ENCODE measurements around the gene CCDC177. TPM values are rescaled to one million over a fixed set of nuclear protein-coding genes. Genes with fewer than 3 reads are reported as not detected.

Gene CCDC177
- total RNA-seq, result not detected in 2 replicates

- no peak for DNase-seq (ENCODE audit: low read depth, low spot score)
Measured at GRCh38 chr14:69574263-69574953, at the start of gene CCDC177. Gene CCDC177 (minus strand): TSS chr14:69574871. CDS start chr14:69573622, 1,249 bp downstream.

- no peak for DNase-seq (ENCODE audit: low read depth, low spot score)
Measured at GRCh38 chr14:69624136-69624535, 49.5 kb upstream of the CCDC177 start.

- no peak for DNase-seq (ENCODE audit: low read depth, low spot score)
Measured at GRCh38 chr14:69620981-69621380, 46.3 kb upstream of the CCDC177 start.

GRCh38 chr14:69620211-69620611 lies 45.5 kb upstream of the CCDC177 start:
- no peak for DNase-seq (ENCODE audit: low read depth, low spot score)

- no peak for DNase-seq (ENCODE audit: low read depth, low spot score)
Measured at GRCh38 chr14:69619012-69619411, 44.3 kb upstream of the CCDC177 start.

- no peak for DNase-seq (ENCODE audit: low read depth, low spot score)
Measured at GRCh38 chr14:69617796-69618195, 43.1 kb upstream of the CCDC177 start.

- DNase-seq (ENCODE audit: low read depth, low spot score), result no peak
Measured at GRCh38 chr14:69616408-69616773, 41.7 kb upstream of the CCDC177 start.

GRCh38 chr14:69615496-69616407 lies 41.1 kb upstream of the CCDC177 start:
- no peak for DNase-seq (ENCODE audit: low read depth, low spot score)

GRCh38 chr14:69615121-69615495 lies 40.4 kb upstream of the CCDC177 start:
- no peak for DNase-seq (ENCODE audit: low read depth, low spot score)

GRCh38 chr14:69614592-69614991 lies 39.9 kb upstream of the CCDC177 start:
- no peak for DNase-seq (ENCODE audit: low read depth, low spot score)

GRCh38 chr14:69613312-69614073 lies 38.8 kb upstream of the CCDC177 start:
- no peak for DNase-seq (ENCODE audit: low read depth, low spot score)

GRCh38 chr14:69612783-69613130 lies 38.1 kb upstream of the CCDC177 start:
- no peak for DNase-seq (ENCODE audit: low read depth, low spot score)

- DNase-seq (ENCODE audit: low read depth, low spot score), result no peak
Measured at GRCh38 chr14:69612014-69612782, 37.5 kb upstream of the CCDC177 start.

- peak; percentile 64 for DNase-seq (ENCODE audit: low read depth, low spot score)
Measured at GRCh38 chr14:69611172-69612013, 36.7 kb upstream of the CCDC177 start, which contains the start of gene SUSD6. Gene SUSD6 (plus strand): TSS chr14:69611596. CDS start chr14:69658593, 46,997 bp downstream.

GRCh38 chr14:69610874-69611171 lies 36.2 kb upstream of the CCDC177 start:
- DNase-seq (ENCODE audit: low read depth, low spot score), result no peak

GRCh38 chr14:69610020-69610873 lies 35.6 kb upstream of the CCDC177 start:
- no peak for DNase-seq (ENCODE audit: low read depth, low spot score)

GRCh38 chr14:69606258-69607184 lies 31.9 kb upstream of the CCDC177 start:
- no peak for DNase-seq (ENCODE audit: low read depth, low spot score)

- no peak for DNase-seq (ENCODE audit: low read depth, low spot score)
Measured at GRCh38 chr14:69605738-69606137, 31.1 kb upstream of the CCDC177 start.
